A549 (cell line): ENCODE measurements around the gene CEPT1.

Experiments used
- EP300 ChIP-seq, 2 experiments: fragments of >200 bp; sonication (Bioruptor Twin); formaldehyde crosslinking; IDR thresholded peaks; 2 replicates in 1 of 2; 3 replicates in 1 of 2; pipeline ENCODE4 v1.6.1; 2016 to 2017
- MYC ChIP-seq: IDR thresholded peaks from 2 replicates; pipeline ENCODE4 v1.6.1; 2012; ENCODE audit warnings: mild to moderate bottlenecking, inconsistent platforms, low read length, improper control_type of control experiment, borderline replicate concordance
- POLR2A ChIP-seq: IDR thresholded peaks from 2 replicates; pipeline ENCODE4 v1.6.1; 2012; ENCODE audit warnings: mild to moderate bottlenecking, low read length
- TFCP2L1 ChIP-seq: fragments of 250-450 bp; sonication (Bioruptor Pico); IDR thresholded peaks from 2 replicates; pipeline ENCODE4 v1.5.0; 2021; ENCODE audit warnings: mild to moderate bottlenecking
- ZSCAN20 ChIP-seq: fragments of 250-450 bp; sonication (Bioruptor Pico); IDR thresholded peaks from 2 replicates; pipeline ENCODE4 v1.8.0; 2022; ENCODE audit warnings: mild to moderate bottlenecking, moderate library complexity
- TF ChIP-seq, protein P1 (sequence below): fragments of >200 bp; sonication (Bioruptor Twin); formaldehyde crosslinking; IDR thresholded peaks from 3 replicates; pipeline ENCODE4 v1.5.1; 2016

DNA sequence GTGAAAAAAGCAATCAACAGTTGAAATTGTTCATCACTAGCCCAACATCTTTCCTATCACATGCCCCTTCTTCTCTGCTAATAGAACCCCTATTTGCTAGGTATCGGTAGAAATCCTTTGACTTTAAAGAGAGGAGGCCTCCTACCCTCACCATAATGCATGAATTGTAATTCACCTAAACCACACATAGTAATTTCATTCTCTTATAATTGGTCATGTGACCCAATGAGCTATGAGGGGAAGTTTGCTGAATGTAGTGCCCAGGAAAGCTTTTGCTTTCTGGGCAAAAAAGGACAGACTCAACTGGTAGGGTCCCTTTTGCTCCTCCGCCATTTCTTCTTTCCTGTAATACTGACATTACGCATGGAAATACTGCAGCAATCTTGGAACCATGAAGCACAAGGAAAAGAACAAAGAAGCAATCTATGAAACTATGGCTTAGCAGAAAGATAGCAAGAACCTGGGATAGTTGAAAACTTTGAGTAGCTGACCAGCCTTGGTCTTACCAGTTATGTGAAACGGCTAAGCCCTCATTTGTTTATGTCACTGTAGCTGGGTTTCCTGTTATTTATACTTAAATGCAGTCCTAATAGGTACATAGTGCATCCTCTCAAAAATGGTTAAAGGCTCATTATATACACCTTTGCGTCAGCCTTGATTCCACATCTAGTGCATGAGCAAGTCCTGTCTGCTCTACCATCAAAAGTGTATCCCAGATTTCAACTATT, 77.3 kb downstream of the CEPT1 start:
- no peak for TF ChIP-seq POLR2A
- TF ChIP-seq EP300 (IDR thresholded peaks at IDR 0.05), result no peak
- TF ChIP-seq, protein P1, sequence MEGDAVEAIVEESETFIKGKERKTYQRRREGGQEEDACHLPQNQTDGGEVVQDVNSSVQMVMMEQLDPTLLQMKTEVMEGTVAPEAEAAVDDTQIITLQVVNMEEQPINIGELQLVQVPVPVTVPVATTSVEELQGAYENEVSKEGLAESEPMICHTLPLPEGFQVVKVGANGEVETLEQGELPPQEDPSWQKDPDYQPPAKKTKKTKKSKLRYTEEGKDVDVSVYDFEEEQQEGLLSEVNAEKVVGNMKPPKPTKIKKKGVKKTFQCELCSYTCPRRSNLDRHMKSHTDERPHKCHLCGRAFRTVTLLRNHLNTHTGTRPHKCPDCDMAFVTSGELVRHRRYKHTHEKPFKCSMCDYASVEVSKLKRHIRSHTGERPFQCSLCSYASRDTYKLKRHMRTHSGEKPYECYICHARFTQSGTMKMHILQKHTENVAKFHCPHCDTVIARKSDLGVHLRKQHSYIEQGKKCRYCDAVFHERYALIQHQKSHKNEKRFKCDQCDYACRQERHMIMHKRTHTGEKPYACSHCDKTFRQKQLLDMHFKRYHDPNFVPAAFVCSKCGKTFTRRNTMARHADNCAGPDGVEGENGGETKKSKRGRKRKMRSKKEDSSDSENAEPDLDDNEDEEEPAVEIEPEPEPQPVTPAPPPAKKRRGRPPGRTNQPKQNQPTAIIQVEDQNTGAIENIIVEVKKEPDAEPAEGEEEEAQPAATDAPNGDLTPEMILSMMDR, result no peak
- no peak for TF ChIP-seq MYC
- no peak for TF ChIP-seq ZSCAN20 (CRISPR knock-in tag)
- TF ChIP-seq TFCP2L1, result no peak
